Liver (tissue), 3 donors: ENCODE measurements around the gene UNC13B.

ENCODE experiments used
- CTCF ChIP-seq: fragments of 150-350 bp; IDR thresholded peaks from 2 replicates; pipeline ENCODE4 v1.5.1; 2017; ENCODE audit warnings: improper control_type of control experiment, low read depth, low read length; ENCODE audit not compliant: missing input control
- EGR1 ChIP-seq, 2 donors: IDR thresholded peaks; 2 replicates each; pipeline ENCODE4 v1.6.1; 2016 to 2018; ENCODE audit warnings: antibody characterized with exemption in 2 of 2, low read depth in 2 of 2
- FOXA1 ChIP-seq: IDR thresholded peaks from 2 replicates; pipeline ENCODE4 v1.6.1; 2016; ENCODE audit warnings: antibody characterized with exemption
- GABPA ChIP-seq, 2 donors: IDR thresholded peaks in 1 of 2; conservative IDR thresholded peaks in 1 of 2; 2 replicates each; pipeline ENCODE4 v1.6.1; 2016; ENCODE audit warnings: antibody characterized with exemption in 2 of 2, mild to moderate bottlenecking in 1 of 2, moderate library complexity in 1 of 2
- JUND ChIP-seq, 2 donors: IDR thresholded peaks; 2 replicates each; pipeline ENCODE4 v1.6.1; 2016; ENCODE audit warnings: antibody characterized with exemption in 2 of 2
- NR2F2 ChIP-seq: IDR thresholded peaks from 2 replicates; pipeline ENCODE4 v1.6.1; 2016; ENCODE audit warnings: antibody characterized with exemption
- RAD21 ChIP-seq, 2 donors: IDR thresholded peaks; 2 replicates each; pipeline ENCODE4 v1.6.1; 2016; ENCODE audit warnings: antibody characterized with exemption in 2 of 2, mild to moderate bottlenecking in 2 of 2
- RXRA ChIP-seq, 2 donors: IDR thresholded peaks; 2 replicates each; pipeline ENCODE4 v1.6.1; 2017 to 2018; ENCODE audit warnings: antibody characterized with exemption in 2 of 2, mild to moderate bottlenecking in 1 of 2
- TAF1 ChIP-seq: conservative IDR thresholded peaks from 2 replicates; pipeline ENCODE4 v1.6.1; 2016; ENCODE audit warnings: antibody characterized with exemption, mild to moderate bottlenecking
- YY1 ChIP-seq: IDR thresholded peaks from 2 replicates; pipeline ENCODE4 v1.6.1; 2016; ENCODE audit warnings: antibody characterized with exemption, mild to moderate bottlenecking
- TF ChIP-seq, protein P1 (sequence below): IDR thresholded peaks from 2 replicates; pipeline ENCODE4 v1.6.1; 2016; ENCODE audit warnings: antibody characterized with exemption, mild to moderate bottlenecking
- TF ChIP-seq, protein P2 (sequence below): IDR thresholded peaks from 2 replicates; pipeline ENCODE4 v1.6.1; 2016; ENCODE audit warnings: antibody characterized with exemption
- TF ChIP-seq, protein P3 (sequence below): IDR thresholded peaks from 2 replicates; pipeline ENCODE4 v1.6.1; 2016; ENCODE audit warnings: antibody characterized with exemption
- TF ChIP-seq, protein P4 (sequence below): IDR thresholded peaks from 2 replicates; pipeline ENCODE4 v1.6.1; 2016; ENCODE audit warnings: antibody characterized with exemption
- donor health status: healthy.
- donor health status: healthy.

DNA sequence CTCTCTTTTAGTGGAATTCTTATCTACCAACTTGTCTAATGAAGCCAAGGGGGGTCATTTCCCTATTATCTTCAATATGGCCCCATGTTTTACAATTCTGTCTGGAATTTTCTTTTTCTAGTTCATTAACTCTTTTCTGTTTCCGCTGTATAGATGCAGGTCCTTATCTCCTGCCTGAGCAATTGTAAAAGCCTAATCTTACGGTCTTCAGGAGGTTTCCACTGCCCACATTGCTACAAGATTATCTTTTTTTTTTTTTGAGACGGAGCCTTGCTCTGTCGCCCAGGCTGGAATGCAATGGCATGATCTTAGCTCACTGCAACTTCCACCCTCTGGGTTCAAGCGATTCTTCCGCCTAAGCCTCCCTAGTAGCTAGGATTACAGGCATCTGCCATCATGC, 132.3 kb downstream of the UNC13B start:
- TF ChIP-seq CTCF (no peak), EGR1 (IDR thresholded peaks at IDR 0.05; ENCODE audit: low read depth in 2 of 2) (no peak), YY1 (no peak), RAD21 (IDR thresholded peaks at IDR 0.05) (no peak), RXRA (IDR thresholded peaks at IDR 0.05) (no peak), GABPA (IDR thresholded peaks at IDR 0.05 in 1 of 2, conservative IDR thresholded peaks at IDR 0.05 in 1 of 2) (no peak), TAF1 (no peak), FOXA1 (no peak), JUND (IDR thresholded peaks at IDR 0.05) (no peak), NR2F2 (no peak)
- TF ChIP-seq, protein P1, sequence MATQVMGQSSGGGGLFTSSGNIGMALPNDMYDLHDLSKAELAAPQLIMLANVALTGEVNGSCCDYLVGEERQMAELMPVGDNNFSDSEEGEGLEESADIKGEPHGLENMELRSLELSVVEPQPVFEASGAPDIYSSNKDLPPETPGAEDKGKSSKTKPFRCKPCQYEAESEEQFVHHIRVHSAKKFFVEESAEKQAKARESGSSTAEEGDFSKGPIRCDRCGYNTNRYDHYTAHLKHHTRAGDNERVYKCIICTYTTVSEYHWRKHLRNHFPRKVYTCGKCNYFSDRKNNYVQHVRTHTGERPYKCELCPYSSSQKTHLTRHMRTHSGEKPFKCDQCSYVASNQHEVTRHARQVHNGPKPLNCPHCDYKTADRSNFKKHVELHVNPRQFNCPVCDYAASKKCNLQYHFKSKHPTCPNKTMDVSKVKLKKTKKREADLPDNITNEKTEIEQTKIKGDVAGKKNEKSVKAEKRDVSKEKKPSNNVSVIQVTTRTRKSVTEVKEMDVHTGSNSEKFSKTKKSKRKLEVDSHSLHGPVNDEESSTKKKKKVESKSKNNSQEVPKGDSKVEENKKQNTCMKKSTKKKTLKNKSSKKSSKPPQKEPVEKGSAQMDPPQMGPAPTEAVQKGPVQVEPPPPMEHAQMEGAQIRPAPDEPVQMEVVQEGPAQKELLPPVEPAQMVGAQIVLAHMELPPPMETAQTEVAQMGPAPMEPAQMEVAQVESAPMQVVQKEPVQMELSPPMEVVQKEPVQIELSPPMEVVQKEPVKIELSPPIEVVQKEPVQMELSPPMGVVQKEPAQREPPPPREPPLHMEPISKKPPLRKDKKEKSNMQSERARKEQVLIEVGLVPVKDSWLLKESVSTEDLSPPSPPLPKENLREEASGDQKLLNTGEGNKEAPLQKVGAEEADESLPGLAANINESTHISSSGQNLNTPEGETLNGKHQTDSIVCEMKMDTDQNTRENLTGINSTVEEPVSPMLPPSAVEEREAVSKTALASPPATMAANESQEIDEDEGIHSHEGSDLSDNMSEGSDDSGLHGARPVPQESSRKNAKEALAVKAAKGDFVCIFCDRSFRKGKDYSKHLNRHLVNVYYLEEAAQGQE = no peak
- TF ChIP-seq, protein P2, sequence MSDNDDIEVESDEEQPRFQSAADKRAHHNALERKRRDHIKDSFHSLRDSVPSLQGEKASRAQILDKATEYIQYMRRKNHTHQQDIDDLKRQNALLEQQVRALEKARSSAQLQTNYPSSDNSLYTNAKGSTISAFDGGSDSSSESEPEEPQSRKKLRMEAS = no peak
- TF ChIP-seq, protein P3, sequence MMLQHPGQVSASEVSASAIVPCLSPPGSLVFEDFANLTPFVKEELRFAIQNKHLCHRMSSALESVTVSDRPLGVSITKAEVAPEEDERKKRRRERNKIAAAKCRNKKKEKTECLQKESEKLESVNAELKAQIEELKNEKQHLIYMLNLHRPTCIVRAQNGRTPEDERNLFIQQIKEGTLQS = no peak
- TF ChIP-seq, protein P4, sequence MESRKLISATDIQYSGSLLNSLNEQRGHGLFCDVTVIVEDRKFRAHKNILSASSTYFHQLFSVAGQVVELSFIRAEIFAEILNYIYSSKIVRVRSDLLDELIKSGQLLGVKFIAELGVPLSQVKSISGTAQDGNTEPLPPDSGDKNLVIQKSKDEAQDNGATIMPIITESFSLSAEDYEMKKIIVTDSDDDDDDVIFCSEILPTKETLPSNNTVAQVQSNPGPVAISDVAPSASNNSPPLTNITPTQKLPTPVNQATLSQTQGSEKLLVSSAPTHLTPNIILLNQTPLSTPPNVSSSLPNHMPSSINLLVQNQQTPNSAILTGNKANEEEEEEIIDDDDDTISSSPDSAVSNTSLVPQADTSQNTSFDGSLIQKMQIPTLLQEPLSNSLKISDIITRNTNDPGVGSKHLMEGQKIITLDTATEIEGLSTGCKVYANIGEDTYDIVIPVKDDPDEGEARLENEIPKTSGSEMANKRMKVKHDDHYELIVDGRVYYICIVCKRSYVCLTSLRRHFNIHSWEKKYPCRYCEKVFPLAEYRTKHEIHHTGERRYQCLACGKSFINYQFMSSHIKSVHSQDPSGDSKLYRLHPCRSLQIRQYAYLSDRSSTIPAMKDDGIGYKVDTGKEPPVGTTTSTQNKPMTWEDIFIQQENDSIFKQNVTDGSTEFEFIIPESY = no peak
